Activated gamma-delta T cell treated with anti-CD3 and anti-CD28 coated beads, Interleukin-2, amount 50 U/mL, for 16 hours (primary cell): ENCODE measurements around the gene INPP5A.
"Not testable (repeated sequence)": the region's sequence is repeated elsewhere in the genome, so short reads cannot be mapped to it uniquely, and the experiment has no call there.

Experiments used
- DNase-seq: peaks from one replicate; pipeline ENCODE4 v3.0.0-alpha.2; 2020; ENCODE audit warnings: low read depth

The INPP5A gene

DNA sequence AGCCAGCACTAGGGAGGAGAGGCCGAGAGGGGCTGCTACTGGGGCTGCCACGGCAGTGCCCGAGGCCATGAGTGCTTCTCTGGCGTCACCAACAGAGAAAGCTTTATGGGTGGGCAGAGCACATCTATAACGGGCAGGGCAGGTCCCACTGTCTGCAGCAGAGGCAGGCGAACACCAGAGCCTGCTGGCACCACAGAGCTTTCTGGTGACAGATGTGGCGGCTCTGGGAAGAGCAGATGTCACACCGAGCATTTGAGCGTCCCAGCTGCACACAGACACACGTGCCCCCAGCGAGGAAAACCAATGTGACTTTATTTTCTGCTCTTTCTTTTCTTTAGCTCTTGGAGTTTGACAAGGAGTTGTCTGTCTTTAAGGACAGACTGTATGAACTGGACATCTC lies 227.8 kb downstream of the INPP5A start:
- DNase-seq = no peak

DNA sequence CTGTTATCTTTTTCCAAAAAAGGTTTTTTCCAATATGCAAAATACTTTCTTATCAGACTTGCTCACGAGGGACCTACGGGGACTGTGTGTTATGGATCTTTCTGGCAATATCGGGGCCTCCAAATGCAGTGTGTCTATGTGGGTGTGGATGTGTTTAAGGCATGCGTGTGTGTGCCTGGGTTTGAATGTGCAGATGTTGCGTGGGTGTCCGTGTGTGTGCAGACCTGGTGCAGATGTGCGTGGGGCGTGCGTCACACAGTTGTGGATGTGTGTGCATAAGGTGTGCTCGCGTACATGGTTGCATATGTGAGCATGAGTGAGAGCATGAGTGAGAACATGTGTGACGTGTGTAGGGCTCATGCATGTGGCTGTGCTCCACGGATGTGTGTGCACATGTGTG lies 228.7 kb downstream of the INPP5A start:
- DNase-seq = no peak

DNA sequence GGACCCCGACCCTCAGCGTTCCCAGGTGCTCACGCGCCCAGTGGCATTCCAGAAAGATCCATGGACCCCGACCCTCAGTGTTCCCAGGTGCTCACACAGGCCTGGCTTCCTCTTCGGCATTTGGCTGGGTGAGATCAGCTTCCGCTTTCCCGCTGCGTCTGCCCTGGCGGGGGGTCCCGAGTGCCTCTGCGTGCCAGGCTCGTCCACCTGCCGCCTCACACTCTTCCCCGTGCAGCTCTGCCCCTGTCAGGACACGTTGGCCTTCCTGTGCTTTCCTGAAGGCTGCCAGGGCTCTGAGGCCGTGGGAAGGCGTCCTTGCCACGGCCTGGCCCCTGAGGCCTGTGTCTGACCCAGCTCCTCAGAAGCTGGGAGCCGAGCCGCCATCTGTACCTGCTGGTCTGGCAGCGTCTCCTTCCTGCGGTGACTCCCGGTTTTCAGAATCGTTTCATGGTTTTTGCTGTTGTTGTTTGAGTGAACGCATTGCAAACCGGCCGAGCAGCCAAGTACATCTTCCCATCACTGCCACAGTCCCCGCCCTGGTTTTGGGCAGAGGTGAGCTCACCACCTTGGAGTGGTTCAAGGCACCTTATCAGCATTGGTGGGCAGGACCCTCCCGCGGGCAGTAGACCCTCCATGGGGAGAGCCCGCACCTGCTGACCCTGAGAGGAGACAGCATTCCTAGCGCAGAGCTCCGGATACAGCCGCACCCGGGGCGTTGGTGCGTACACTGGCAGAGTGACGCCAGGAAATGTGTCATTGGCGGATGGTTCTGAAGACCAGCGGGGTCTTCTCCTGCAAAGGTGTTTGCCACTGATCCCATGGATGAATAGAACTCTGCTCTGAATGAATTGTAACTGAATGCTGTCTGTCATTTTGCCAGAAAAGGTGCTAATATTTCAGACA lies 231.0 kb downstream of the INPP5A start:
- DNase-seq = no peak

DNA sequence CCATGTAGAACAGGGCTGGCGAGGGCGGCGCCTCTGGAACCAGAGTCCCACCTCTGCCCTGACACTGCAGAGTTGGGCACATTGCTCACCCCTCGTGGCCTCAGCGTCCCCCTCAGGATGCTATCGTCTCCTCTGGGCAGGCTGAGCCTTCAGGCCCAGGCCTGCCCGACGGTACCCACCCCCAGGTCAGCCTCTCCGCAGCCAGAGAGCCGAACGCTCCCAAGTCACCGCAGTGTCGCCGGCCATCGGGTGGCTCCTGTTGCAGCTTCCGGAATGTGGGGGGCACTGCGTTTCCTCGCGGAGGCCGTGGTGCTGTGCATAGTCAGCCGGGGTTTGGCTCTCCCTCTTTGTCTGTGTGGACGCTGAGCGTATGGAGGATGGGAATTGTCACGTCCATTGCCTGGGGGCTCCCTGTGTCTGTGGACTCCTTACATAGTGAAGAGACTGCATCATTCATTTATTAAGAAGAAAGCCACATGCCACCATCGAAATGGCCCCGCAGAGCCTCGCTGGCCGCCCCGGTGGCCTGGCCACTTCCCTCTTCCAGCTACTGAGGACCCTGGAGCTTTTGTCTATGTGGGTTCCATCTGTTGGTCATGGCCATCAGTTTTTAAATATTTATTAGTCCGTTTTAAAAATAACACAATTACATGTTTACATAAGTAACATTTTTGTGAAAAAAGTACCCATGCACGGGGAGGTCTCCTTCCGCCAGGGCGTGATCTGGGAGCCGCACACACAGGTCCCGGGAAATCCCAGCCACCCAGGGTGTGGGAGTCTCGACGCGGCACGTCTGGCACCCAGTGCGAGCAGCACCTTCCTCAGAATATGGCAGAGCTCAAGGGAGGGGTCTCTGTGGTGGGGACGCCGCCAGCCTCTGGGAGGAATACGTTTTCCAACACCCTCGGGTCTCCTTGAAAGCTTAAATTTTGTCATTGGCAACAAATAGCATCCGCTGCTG lies 232.8 kb downstream of the INPP5A start:
- no peak for DNase-seq

DNA sequence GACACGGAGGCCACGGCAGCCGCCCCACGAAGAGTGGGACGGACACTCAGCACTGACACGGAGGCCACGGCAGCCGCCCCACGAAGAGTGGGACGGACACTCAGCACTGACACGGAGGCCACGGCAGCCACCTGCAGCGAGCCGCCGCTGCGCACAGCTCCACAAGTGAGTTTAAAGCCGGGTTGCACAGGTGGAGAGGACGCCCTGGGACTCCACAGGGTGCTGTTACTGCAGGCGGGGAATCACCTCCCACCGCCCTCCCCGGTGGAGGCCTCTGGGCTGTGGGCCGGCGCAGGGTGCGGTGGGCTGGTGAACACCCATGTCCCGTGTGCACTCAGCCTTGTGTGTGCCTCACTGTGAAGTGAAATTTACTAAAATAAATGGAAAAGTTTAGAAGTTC lies 235.2 kb downstream of the INPP5A start:
- DNase-seq = not testable (repeated sequence)

DNA sequence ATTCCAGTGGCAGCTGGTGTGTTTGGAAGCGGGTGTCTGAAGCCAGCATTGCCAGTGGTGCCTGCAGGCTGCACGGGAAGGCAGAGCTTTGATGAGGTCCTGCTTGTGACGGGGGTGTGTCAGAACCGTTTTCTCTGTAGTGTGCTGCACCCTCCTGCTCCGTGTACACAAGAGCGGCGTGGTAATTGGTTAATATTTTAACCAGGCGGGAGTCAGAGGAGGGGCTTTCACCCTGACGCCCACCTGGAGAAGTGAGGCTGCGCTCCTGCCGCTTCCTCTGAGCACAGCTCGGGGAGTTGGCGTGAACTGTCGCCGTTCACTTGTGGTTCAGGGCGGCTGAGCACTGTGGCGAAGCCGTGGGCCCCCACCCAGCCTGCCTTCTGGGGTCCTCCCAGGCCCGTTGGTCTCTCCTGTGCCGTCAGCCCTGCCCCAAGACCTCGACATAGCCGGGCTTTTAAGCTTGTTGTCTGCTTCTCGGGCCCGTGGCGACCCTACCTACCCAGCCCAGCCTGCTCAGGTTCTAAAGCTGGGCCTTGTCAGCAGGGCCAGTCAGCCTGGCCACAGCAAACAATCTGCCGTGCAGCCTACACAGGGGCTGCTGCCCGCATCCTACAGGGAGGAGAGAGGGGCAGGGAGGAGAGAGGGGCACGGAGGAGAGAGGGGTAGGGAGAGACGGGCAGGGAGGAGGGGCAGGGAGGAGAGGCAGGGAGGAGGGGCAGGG lies 236.8 kb downstream of the INPP5A start:
- no peak for DNase-seq

DNA sequence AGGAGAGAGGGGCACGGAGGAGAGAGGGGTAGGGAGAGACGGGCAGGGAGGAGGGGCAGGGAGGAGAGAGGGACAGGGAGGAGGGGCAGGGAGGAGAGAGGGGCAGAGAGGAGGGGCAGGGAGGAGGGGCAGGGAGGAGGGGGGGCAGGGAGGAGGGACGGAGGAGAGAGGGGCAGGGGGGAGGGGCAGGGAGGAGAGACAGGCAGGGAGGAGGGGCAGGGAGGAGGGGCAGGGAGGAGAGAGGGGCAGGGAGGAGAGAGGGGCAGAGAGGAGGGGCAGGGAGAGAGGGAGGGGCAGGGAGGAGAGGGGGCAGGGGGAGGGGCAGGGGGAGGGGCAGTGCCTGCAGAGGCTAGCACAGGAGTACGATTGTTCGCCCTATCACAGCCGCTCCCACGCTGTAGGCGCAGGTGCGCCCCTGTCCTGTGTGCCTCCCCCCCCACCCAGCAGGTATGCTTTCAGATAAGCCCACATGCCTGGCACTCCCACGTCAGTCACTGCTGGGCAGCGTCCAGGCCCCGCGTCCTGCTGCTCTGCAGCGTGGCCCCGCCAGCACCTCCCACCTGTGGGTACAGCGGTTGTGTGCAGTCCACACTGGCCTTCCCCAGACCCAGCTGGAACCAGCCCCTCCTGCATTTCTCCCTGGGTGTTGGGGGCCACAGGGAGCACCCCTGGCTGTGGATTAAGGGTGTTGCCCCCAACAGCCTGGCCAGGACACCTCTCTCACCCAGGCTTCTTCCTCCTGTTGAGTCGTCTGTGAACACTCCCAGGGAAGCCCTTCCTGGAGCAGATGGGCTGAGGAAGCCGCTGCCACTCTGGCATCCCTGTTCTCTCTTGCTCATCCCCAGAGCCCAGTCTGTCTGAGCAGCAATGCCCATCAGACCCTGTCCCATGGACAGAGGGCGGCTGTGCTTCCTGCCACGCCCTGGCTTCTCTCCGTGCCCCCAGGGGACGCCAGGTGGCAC lies 237.6 kb downstream of the INPP5A start:
- DNase-seq = no peak

DNA sequence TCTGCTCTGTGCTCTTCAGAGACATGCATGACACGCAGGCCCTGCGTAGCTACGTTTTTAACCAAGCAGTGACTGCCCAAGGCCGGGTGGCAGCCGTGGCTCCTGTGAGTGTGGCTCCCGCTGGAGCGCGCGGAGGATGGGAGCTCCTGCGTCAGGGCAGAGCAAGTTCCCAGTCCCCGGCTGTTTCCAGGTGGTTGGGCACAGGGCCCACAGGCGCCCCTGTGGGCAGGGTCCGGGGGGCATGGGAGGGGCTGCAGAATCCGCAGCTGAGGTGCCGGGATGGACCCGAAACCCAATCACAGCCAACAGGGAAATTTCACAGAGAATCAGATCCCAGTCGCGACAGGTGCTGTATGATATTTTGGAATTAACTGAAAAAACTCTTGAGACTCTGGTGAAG lies 238.6 kb downstream of the INPP5A start:
- DNase-seq = no peak

DNA sequence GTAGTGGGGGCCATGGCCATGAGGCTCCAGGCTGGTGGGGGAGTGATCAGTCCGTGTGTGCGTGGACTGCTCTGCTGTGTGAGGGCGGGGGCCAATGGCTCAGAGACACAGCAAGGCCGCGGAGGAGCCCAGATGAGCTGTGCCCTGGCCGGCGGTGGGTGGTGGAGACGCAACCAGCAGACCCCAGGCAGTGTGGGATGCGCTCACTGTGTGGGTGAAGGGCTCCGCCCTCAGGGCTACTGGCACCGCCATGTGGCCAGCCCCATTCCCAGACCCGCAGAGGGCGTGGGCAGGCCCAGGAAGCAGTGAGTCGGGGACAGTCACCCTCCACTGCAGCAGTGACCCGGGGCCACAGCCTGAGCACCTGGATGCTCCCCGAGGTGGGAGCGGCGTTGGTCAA lies 239.2 kb downstream of the INPP5A start:
- no peak for DNase-seq

DNA sequence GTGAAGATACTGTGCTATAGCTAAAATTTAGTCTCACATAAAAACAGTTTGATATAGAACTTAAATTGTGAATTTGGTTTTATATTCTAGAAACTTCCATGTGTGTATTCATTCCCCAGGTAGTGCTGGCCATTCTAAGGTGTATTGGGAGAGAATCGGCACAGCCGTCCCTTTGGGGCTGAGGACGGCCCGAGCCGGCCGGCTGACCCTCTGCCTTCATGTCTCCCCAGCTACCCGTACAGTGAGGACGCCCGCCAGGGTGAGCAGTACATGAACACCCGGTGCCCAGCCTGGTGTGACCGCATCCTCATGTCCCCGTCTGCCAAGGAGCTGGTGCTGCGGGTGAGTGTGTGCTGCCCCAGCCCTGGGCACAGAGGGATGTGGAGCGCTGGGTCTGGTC lies 239.9 kb downstream of the INPP5A start:
- DNase-seq = no peak

DNA sequence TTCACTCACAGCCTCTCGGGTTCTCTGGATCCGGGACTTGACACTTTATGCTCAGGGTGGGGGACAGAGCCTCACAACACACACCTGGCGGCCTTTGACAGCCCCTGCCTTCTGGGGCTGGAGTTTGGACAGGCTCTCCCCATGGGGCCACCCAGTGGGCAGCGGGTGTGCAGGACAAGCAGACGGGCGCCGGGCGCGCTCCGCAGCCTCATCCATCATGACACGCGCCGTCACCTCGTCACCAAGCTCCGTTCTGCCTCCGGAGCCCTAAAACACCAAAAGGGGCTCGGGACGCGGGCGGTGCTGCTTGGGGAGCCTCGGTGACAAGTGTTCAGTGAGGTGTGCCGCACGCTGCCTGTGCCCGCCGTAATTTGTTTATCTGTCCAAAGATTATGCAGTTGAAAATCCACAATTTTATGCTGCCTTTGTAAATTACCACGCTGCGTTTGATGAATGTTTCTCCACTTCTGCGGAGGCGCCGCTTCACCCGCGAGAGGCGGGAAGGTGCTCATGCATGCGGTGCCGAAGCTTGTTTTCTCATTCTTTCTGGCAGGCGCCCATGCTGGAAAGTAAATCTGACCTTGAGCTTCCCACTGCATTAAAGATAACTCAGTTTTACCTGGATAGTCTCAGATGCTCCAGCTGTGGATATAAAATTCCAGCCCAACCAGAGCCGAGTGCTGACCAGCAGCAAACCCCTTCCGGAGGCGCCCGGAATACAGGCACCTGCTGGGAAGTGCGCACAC lies 242.1 kb downstream of the INPP5A start:
- DNase-seq = no peak

DNA sequence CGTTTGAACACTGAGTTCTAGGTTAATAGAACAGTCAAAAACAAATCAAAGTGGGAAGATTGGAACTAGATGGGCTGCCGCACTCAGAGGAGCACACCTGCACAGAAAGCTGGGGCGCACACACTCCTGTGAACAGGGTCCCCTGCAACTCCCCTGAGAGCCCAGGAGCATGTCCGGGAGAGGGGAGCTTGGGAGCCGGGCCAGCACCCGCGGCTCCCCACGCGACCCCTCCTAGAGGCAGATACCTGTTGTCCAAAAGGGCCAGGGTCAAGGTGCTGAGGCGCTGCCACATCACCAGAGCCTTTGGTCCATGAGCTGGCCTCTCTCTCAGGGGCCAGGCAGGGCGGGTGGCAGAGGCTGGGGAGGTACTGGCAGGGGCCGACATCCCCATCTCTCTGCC lies 242.8 kb downstream of the INPP5A start:
- DNase-seq = no peak

DNA sequence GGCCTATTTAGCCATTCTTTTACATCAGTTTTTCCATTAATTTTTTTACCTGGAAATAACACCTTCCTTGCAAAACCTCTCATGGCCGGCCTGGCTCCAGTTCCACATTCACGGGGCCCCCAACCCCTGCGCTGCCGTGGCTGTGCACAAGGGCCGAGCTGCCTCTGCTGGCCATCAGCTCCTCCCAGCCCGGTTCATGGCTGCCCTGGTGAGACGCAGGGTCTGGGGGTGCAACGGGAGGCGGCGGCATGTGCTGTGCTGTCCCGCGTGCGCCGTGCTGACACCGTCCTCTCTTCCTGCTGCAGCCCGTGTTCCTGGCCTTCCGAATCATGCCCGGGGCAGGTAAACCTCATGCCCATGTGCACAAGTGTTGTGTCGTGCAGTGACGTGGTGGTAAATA lies 244.0 kb downstream of the INPP5A start:
- no peak for DNase-seq

DNA sequence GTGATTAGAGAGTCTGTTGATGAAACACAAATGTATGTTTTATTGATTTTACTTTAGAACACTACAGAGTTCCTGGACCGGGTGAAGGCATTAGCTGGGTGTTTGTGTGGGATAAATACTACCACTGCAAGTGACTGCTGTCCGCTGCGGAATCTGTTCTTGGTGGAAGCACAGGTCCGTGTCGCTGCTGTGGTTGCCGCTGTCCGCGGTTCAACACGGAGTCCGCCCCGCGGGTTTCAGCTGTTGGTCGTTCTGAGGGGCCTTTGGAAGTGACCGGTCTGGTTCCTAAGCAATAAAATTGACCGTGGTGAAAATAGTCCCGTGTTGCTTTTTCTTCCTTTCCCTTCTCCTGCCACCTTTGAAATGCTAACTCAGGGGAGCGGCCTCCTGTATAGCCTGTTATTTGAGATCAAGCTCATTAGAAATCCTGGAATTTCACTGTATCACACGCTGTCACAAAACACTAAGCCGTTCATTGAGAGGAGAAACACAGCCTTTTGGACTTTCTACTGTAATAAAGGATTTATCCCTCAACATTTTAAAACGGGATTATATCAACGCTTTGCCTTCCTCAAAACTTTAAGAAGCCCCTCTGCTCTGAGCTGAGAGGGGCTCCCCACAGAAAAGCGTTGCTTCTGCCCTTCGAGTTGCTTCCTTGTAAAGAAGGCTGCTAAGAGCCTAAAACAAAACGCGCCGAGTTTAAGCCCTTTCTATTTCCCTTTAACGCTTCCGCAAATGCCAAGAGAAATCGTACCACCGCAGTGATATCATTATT lies 245.8 kb downstream of the INPP5A start:
- DNase-seq = no peak

DNA sequence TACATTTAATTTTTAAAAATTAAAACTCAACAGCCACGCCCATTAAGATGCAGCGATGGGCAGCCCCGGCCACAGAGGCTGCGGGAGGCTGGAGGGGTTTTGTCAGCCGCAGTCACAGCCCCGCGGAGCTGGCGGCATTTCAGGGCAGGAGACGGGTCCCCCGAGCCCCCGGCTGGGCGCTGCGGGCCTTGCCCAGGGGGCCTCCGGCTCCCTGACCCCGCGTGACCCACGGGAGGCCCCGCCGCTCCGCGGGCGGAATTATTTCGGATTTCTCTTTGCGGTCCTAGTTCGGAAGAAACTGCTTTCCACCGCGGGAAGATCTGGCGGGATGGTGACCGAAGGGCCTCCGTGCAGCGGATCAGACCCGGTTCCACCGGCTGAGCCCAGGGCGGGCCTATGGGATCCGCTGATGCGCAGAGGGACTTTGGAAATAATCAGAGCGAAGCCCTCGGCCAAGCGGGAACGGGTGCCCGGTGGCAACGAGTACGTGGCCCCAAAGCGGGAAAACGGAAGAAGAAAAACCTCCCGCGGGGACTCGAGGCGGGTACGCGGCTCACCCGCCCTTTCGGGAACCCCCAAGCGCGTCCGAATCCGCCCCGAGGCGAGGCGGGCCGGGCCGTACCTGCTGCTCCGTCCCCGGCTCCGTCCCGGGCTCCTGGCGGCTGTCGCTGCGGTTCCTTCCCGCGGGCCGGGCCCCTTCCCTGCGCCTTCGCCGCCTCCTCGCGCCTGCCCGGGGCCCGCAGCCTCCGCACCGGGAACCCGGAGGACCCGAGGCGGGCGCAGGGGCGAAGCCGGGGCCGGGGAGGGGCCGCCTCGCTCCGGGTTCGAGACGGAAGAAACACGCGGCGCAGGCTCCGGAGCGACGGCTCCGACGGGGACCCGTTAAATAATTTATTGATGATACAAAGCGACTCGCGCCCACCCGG lies 246.6 kb downstream of the INPP5A start:
- DNase-seq = no peak

DNA sequence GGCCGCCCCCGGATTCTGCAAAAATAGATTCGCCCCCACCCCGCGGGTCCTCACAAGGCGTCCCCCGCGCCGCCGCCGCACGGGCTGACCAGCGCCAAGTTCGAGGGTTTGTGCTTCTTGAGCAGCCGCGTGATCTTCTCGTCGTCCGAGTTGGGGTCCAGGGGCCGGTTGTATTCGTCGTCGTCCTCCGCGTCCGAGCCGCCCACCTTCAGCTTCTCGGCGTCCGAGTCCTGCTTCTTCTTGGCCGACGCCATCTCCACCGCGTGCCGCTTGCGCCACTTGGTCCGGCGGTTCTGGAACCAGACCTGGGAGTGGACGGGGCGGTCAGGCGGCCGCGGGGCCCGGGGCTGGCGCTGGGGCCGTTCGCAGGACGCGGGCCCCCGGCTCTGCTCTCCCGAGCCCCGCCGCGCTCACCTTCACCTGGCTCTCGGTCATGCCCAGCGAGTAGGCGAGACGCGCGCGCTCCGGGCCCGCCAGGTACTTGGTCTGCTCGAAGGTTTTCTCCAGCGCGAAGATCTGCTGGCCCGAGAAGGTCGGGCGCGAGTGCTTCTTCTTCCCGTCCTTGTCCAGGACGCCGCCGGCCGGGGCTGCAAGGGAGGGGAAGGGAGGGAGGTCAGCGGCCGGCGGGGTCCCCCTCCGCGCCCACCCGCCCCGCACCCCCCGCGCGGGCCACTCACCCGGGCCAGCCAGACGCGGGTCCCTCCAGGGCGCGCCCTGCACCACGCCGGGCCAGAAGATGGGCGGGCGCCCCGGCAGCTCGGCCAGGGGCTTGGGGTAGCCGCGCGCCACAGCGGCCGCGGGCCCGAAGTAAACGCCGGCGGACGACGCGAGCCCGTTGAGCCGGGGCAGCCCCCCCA lies 247.5 kb downstream of the INPP5A start:
- no peak for DNase-seq

DNA sequence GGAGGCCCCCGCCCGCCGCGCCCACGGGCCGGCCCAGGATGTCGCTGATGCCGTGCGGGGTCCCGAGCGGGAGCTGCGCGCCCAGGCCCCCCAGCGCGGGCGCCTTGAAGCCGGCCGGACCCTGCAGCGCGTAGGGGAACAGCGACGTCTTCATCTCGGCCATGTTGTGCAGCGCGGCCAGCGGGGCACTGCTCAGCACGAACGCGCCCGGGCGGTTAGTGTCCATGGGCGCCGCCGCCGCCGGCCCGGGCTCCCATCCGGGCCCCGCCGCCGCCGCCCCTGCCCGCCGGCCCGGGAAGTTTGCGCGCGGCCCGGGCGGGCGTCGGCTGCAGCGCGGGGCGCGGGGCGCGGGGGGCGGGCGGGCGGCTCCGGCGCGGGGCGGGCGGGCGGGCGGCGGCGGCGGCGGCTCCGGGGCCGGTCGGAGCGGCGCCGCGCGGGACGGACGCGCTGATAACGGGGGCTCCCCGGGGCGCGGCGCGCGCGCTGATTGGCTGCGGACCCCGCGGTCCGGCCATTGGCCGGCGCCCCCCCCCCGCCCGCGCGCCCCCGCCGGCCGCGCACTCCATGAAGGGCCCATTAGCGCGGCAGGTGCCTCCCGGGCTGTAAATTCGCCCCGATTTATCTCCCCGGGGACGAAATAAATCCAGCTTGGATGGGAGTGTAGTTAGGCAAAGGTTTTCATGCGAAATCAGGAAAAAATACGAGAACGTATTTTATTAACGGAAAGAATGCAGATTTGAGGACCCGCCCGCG lies 248.3 kb downstream of the INPP5A start, which contains the start of gene NKX6-2:
TSS of gene NKX6-2 (minus strand) at position 425 of the 753 bp plus-strand sequence. CDS start at position 226, 199 bp downstream.
- no peak for DNase-seq
